ENCODE data around the gene CEP128.

Gene CEP128

GRCh38 chr14:80491650-80492049, 449.9 kb downstream of the CEP128 start:
- TF ChIP-seq CTCF (IDR thresholded peaks at IDR 0.05; ENCODE audit: low read depth, low read length) = no peak
- no peak overlapping the region for H3K4me3 ChIP-seq (replicated peaks in 1 of 2; ENCODE audit: low read depth in 2 of 2, low read length in 2 of 2)
- peak in 1 of 2 donors; percentile 5 for DNase-seq (ENCODE audit: low read depth in 2 of 2)

GRCh38 chr14:80491131-80491530, 450.4 kb downstream of the CEP128 start:
- no peak overlapping the region for H3K4me3 ChIP-seq (replicated peaks in 1 of 2; ENCODE audit: low read depth in 2 of 2, low read length in 2 of 2)
- TF ChIP-seq CTCF (IDR thresholded peaks at IDR 0.05; ENCODE audit: low read depth, low read length) = no peak
- DNase-seq (ENCODE audit: low read depth in 2 of 2) = peak; percentile 50 to 55

- TF ChIP-seq CTCF (IDR thresholded peaks at IDR 0.05; ENCODE audit: low read depth, low read length) = no peak
- H3K4me3 ChIP-seq (replicated peaks in 1 of 2; ENCODE audit: low read depth in 2 of 2, low read length in 2 of 2) = no peak overlapping the region
- DNase-seq (ENCODE audit: low read depth in 2 of 2) = no peak
Observed at GRCh38 chr14:80489513-80489912, 452.0 kb downstream of the CEP128 start.

- DNase-seq (ENCODE audit: low read depth in 2 of 2) = no peak
Observed at GRCh38 chr14:80485764-80486163, 455.8 kb downstream of the CEP128 start.

GRCh38 chr14:80483331-80483730, 458.2 kb downstream of the CEP128 start:
- DNase-seq (ENCODE audit: low read depth in 2 of 2) = no peak
- H3K4me3 ChIP-seq (replicated peaks in 1 of 2; ENCODE audit: low read depth in 2 of 2, low read length in 2 of 2) = no peak overlapping the region
- no peak for TF ChIP-seq CTCF (IDR thresholded peaks at IDR 0.05; ENCODE audit: low read depth, low read length)

More at GRCh38 chr14:80485764-80486163, 455.8 kb downstream of the CEP128 start:
- H3K4me3 ChIP-seq (replicated peaks in 1 of 2; ENCODE audit: low read depth in 2 of 2, low read length in 2 of 2) = no peak overlapping the region
- no peak for TF ChIP-seq CTCF (IDR thresholded peaks at IDR 0.05; ENCODE audit: low read depth, low read length)

- TF ChIP-seq CTCF (IDR thresholded peaks at IDR 0.05; ENCODE audit: low read depth, low read length) = no peak
- DNase-seq (ENCODE audit: low read depth in 2 of 2) = peak; percentile 39 to 52
- no peak overlapping the region for H3K4me3 ChIP-seq (replicated peaks in 1 of 2; ENCODE audit: low read depth in 2 of 2, low read length in 2 of 2)
Observed at GRCh38 chr14:80477388-80478160, 464.0 kb downstream of the CEP128 start.

Measured in cardiac fibroblast (primary cell).